ENCODE results near the gene TAB2. TPM values are rescaled to one million over a fixed set of nuclear protein-coding genes. Genes with fewer than 3 reads are reported as not detected.

The TAB2 gene
- total and polyA plus RNA-seq, 2 of the 8 experiments (the other 6 are each of a cell fraction or from before 2014, with no cell fraction given): 40.4 to 63.0 TPM

GRCh38 chr6:149423964-149424440, 106.5 kb downstream of the TAB2 start:
- Histone ChIP-seq H3K23me2 (ENCODE audit: low read depth, low read length) (no peaks in the 10 kb centered on the region), H4K91ac (replicated peaks; ENCODE audit: insufficient read length, low read length) (no peak overlapping the region), H4K8ac (ENCODE audit: extremely low read depth, insufficient read depth, low read length) (no peak overlapping the region), H2BK15ac (ENCODE audit: low read length) (no peak overlapping the region), H3K23ac (ENCODE audit: insufficient read length) (no peak overlapping the region), H3K9me3 (ENCODE audit: insufficient read depth in 2 of 2, low read depth in 1 of 2, low read length in 1 of 2) (no peaks in the 10 kb centered on the region), H3K4me3 (ENCODE audit: extremely low read depth in 1 of 4, insufficient read depth in 2 of 4, low read depth in 3 of 4, low read length in 4 of 4) (no peak overlapping the region), H3K79me1 (ENCODE audit: low read depth, low read length) (no peaks in the 10 kb centered on the region), H2BK120ac (replicated peaks; ENCODE audit: low read depth, low read length) (no peak overlapping the region), H3K18ac (ENCODE audit: extremely low read depth, low read length) (no peak overlapping the region), H3K27me3 (replicated peaks in 1 of 4; ENCODE audit: control insufficient read depth in 3 of 4, extremely low read depth in 1 of 4, insufficient read depth in 3 of 4, low read length in 3 of 4) (no peaks in the 10 kb centered on the region), H3K9ac (replicated peaks in 1 of 4; ENCODE audit: extremely low read depth in 1 of 4, low read depth in 3 of 4, low read length in 3 of 4) (no peak overlapping the region; a peak in 1 of 7 replicates), H2BK20ac (ENCODE audit: low read length) (no peak overlapping the region), H2AK5ac (ENCODE audit: low read depth, low read length) (no peak overlapping the region), H2AFZ (ENCODE audit: low read length) (peak overlapping the region; percentile 60), H3K56ac (replicated peaks; ENCODE audit: insufficient read length, low read depth, low read length) (no peak overlapping the region), H3K4me1 (replicated peaks in 1 of 4; ENCODE audit: control insufficient read depth in 3 of 4, insufficient read depth in 4 of 4, low read length in 3 of 4) (peaks cover 3 to 6% (median 5%) of the 10 kb centered on the region in 4 experiments; a peak in 6 of 7 replicates), H4K20me1 (replicated peaks in 1 of 2; ENCODE audit: control insufficient read depth in 1 of 2, insufficient read depth in 2 of 2, low read length in 2 of 2) (no peaks in the 10 kb centered on the region), H3K36me3 (ENCODE audit: control insufficient read depth in 2 of 4, insufficient read depth in 4 of 4, low read length in 3 of 4) (no peaks in the 10 kb centered on the region), H2BK12ac (ENCODE audit: low read depth, low read length) (no peak overlapping the region; the same call in 1 of the 2 replicates), H3K4ac (replicated peaks; ENCODE audit: insufficient read length, low read depth, low read length) (no peak overlapping the region), H3K4me2 (ENCODE audit: insufficient read depth in 1 of 2, low read depth in 2 of 2, low read length in 2 of 2) (no peak overlapping the region), H3K27ac (ENCODE audit: low read depth, low read length) (no peak overlapping the region), H4K5ac (ENCODE audit: insufficient read length, low read depth, low read length) (no peak overlapping the region), H3K79me2 (ENCODE audit: control insufficient read depth in 1 of 2, insufficient read depth in 2 of 2, low read length in 2 of 2) (no peaks in the 10 kb centered on the region), H2BK5ac (ENCODE audit: low read depth, low read length) (peak overlapping the region; percentile 1; the same call in 1 of the 2 replicates), H3K14ac (ENCODE audit: insufficient read length) (no peak overlapping the region)
- WGBS, 2 experiments (ENCODE audit: extremely low coverage in 1 of 2, insufficient coverage in 1 of 2, insufficient read length in 1 of 2, insufficient replicate concordance in 2 of 2, low coverage in 1 of 2, low lambda C conversion rate in 2 of 2, missing lambda C conversion rate in 1 of 2): 75% methylated on average over 7 of the region's 7 CpGs; no CpG with 5 or more reads in 1 of the 2 experiments
- POLR2A ChIA-PET (ENCODE audit: partially characterized antibody): no interaction called here
- CTCF ChIA-PET (ENCODE audit: partially characterized antibody): interaction anchor here (0.6 to 1.9 kb wide), 4 partner anchors 8 to 706 kb away, joined by 3 to 11 read pairs (median 4); no protein-coding TSS in a partner anchor
- FAIRE-seq: no peak
- no peak for DNase-seq (ENCODE audit: low read depth in 1 of 2, low spot score in 2 of 2)
- TF ChIP-seq RXRA (IDR thresholded peaks at IDR 0.05; ENCODE audit: insufficient read depth, low read depth, low read length) (no peak), KDM5A (IDR thresholded peaks at IDR 0.05; ENCODE audit: low read length) (no peak), GABPA (IDR thresholded peaks at IDR 0.05; ENCODE audit: borderline replicate concordance, insufficient read depth, low read length) (no peak), GTF2F1 (IDR thresholded peaks at IDR 0.05; ENCODE audit: borderline replicate concordance, low read depth, low read length) (no peak), SRF (IDR thresholded peaks at IDR 0.05; ENCODE audit: low read depth, low read length) (no peak), PHF8 (conservative IDR thresholded peaks at IDR 0.05; ENCODE audit: low read depth, low read length) (no peak), JUN (IDR thresholded peaks at IDR 0.05; ENCODE audit: low read depth, low read length) (no peak), BCL11A (IDR thresholded peaks at IDR 0.05; ENCODE audit: low read depth in 2 of 2, low read length in 2 of 2) (no peak), RAD21 (IDR thresholded peaks at IDR 0.05 in 1 of 2, conservative IDR thresholded peaks at IDR 0.05 in 1 of 2; ENCODE audit: low read depth in 2 of 2, low read length in 2 of 2) (no peak), ATF2 (IDR thresholded peaks at IDR 0.05; ENCODE audit: low read length) (no peak), EP300 (IDR thresholded peaks at IDR 0.05; ENCODE audit: borderline replicate concordance in 1 of 2, low read depth in 2 of 2, low read length in 2 of 2) (no peak)
